GM23338 (cell line): Measurements from ENCODE around the gene SIM1. TPM values are rescaled to one million over a fixed set of nuclear protein-coding genes. Genes with fewer than 3 reads are reported as not detected.

ENCODE experiments used
- ATAC-seq: fragments of 200-7000 bp; cut with Tn5 transposase; 3 replicates; pipeline ENCODE4 v1.9.1; 2020
- DNase-seq: peaks from one replicate; pipeline ENCODE4 v3.0.0-alpha.2; 2015; ENCODE audit warnings: low spot score
- H2AFZ ChIP-seq: fragments of 200-600 bp; sonication (generic); 2 replicates; pipeline ENCODE4 v1.8.0; 2016; ENCODE audit warnings: antibody characterized with exemption, mild to moderate bottlenecking, moderate library complexity
- H3F3A ChIP-seq: fragments of 200-600 bp; sonication (generic); replicated peaks from 2 replicates; pipeline ENCODE4 v1.8.0; 2017; ENCODE audit warnings: antibody characterized with exemption, mixed run types, low read depth
- H3K27ac ChIP-seq: fragments of 200-600 bp; sonication (generic); 2 replicates; pipeline ENCODE4 v1.6.1; 2016; ENCODE audit warnings: low read depth
- H3K27me3 ChIP-seq: fragments of 200-600 bp; sonication (generic); 2 replicates; pipeline ENCODE4 v1.8.0; 2016; ENCODE audit warnings: mild to moderate bottlenecking, mixed run types, moderate library complexity; ENCODE audit not compliant: insufficient read depth
- H3K36me3 ChIP-seq: fragments of 200-600 bp; sonication (generic); 2 replicates; pipeline ENCODE4 v1.8.0; 2016; ENCODE audit warnings: mild to moderate bottlenecking; ENCODE audit not compliant: insufficient read depth
- H3K4me1 ChIP-seq: fragments of 200-600 bp; sonication (generic); 2 replicates; pipeline ENCODE4 v1.8.0; 2016; ENCODE audit warnings: mild to moderate bottlenecking, moderate library complexity; ENCODE audit not compliant: insufficient read depth
- H3K4me2 ChIP-seq: fragments of 200-600 bp; sonication (generic); 2 replicates; pipeline ENCODE4 v1.7.1; 2017; ENCODE audit warnings: mixed run types
- H3K4me3 ChIP-seq: fragments of 200-600 bp; sonication (generic); 2 replicates; pipeline ENCODE4 v1.6.1; 2016; ENCODE audit warnings: mixed run types
- H3K79me2 ChIP-seq: fragments of 200-600 bp; sonication (generic); replicated peaks from 2 replicates; pipeline ENCODE4 v1.8.0; 2017; ENCODE audit warnings: mild to moderate bottlenecking; ENCODE audit not compliant: insufficient read depth
- H3K9me2 ChIP-seq: fragments of 200-600 bp; sonication (generic); 2 replicates; pipeline ENCODE4 v1.8.0; 2017; ENCODE audit not compliant: insufficient read depth
- H4K20me1 ChIP-seq: fragments of 200-600 bp; sonication (generic); replicated peaks from 2 replicates; pipeline ENCODE4 v1.8.0; 2017; ENCODE audit warnings: mild to moderate bottlenecking; ENCODE audit not compliant: insufficient read depth
- H3K27ac Mint-ChIP-seq: 2 replicates; pipeline ENCODE4 v1.8.0; 2020; ENCODE audit warnings: inconsistent platforms, mild to moderate bottlenecking, moderate library complexity, mixed read lengths
- H3K27me3 Mint-ChIP-seq: 3 replicates; pipeline ENCODE4 v1.8.0; 2022; ENCODE audit warnings: low read depth, mild to moderate bottlenecking, moderate library complexity, mixed read lengths, inconsistent platforms; ENCODE audit not compliant: insufficient read depth, poor library complexity
- H3K36me3 Mint-ChIP-seq: 3 replicates; pipeline ENCODE4 v1.8.0; 2021; ENCODE audit warnings: low read depth, mild to moderate bottlenecking, inconsistent platforms, moderate library complexity, mixed read lengths
- H3K4me1 Mint-ChIP-seq: 3 replicates; pipeline ENCODE4 v1.8.0; 2020; ENCODE audit warnings: mild to moderate bottlenecking, inconsistent platforms, mixed read lengths
- H3K4me3 Mint-ChIP-seq: 3 replicates; pipeline ENCODE4 v1.8.0; 2021; ENCODE audit warnings: moderate library complexity, mild to moderate bottlenecking, inconsistent platforms, mixed read lengths
- H3K9me3 Mint-ChIP-seq: 3 replicates; pipeline ENCODE4 v1.8.0; 2020; ENCODE audit warnings: moderate library complexity, mild to moderate bottlenecking, inconsistent platforms, mixed read lengths
- CREB1 ChIP-seq: fragments of 250-450 bp; sonication (Bioruptor Pico); IDR thresholded peaks from 2 replicates; pipeline ENCODE4 v1.5.0; 2020; ENCODE audit warnings: low read depth, mild to moderate bottlenecking, moderate library complexity
- CTCF ChIP-seq, 2 experiments: fragments of 200-600 bp in 1 of 2; sonication (generic) in 1 of 2; conservative IDR thresholded peaks; 2 replicates each; pipeline versions ENCODE4 v1.5.1 to v1.6.1; 2016 to 2017; ENCODE audit warnings: antibody characterized with exemption in 2 of 2, low read depth in 2 of 2, mild to moderate bottlenecking in 2 of 2, moderate library complexity in 1 of 2
- ETS1 ChIP-seq: IDR thresholded peaks from 2 replicates; pipeline ENCODE4 v1.6.1; 2016; ENCODE audit warnings: antibody characterized with exemption
- EZH2 ChIP-seq: fragments of 200-600 bp; sonication (generic); IDR thresholded peaks from one replicate; pipeline ENCODE4 v1.8.0; 2017; ENCODE audit warnings: antibody characterized with exemption, mild to moderate bottlenecking, low read depth; ENCODE audit not compliant: unreplicated experiment
- EZH2phosphoT487 ChIP-seq: fragments of 200-600 bp; sonication (generic); IDR thresholded peaks from one replicate; pipeline ENCODE4 v1.8.1; 2018; ENCODE audit warnings: antibody characterized with exemption; ENCODE audit not compliant: unreplicated experiment
- JUNB ChIP-seq: IDR thresholded peaks from one replicate; pipeline ENCODE4 v1.6.1; 2016; ENCODE audit warnings: antibody characterized with exemption; ENCODE audit not compliant: unreplicated experiment
- NANOG ChIP-seq: IDR thresholded peaks from 2 replicates; pipeline ENCODE4 v1.6.1; 2016; ENCODE audit warnings: antibody characterized with exemption, borderline replicate concordance
- POLR2AphosphoS5 ChIP-seq: IDR thresholded peaks from 2 replicates; pipeline ENCODE4 v1.6.1; 2016; ENCODE audit warnings: antibody characterized with exemption, low read depth
- REST ChIP-seq: IDR thresholded peaks from one replicate; pipeline ENCODE4 v1.6.1; 2018; ENCODE audit warnings: antibody characterized with exemption; ENCODE audit not compliant: unreplicated experiment
- STAT1 ChIP-seq: IDR thresholded peaks from one replicate; pipeline ENCODE4 v1.6.1; 2016; ENCODE audit warnings: antibody characterized with exemption; ENCODE audit not compliant: unreplicated experiment
- ZNF114 ChIP-seq: fragments of 250-450 bp; sonication (Bioruptor Pico); IDR thresholded peaks from 2 replicates; pipeline ENCODE4 v1.5.0; 2020; ENCODE audit warnings: mild to moderate bottlenecking, moderate library complexity
- ZNF331 ChIP-seq: fragments of 250-450 bp; sonication (Bioruptor Pico); IDR thresholded peaks from 2 replicates; pipeline ENCODE4 v1.5.0; 2020; ENCODE audit warnings: low read depth, mild to moderate bottlenecking, moderate library complexity
- polyA plus RNA-seq: library from polyadenylated mRNA; unstranded; fragments of >200 nt; fragmentation: Nextera tagmentation; extraction: Ambion mirVana; gene quantifications from 2 replicates; pipeline ENCODE4 v1.2.1, GENCODE V29; 2016
- total RNA-seq: library from RNA; depleted of rRNA; stranded (reverse); fragments of >200 nt; shearing (Covaris generic); gene quantifications from 2 replicates; pipeline ENCODE4 v1.2.3, GENCODE V29; 2014

Gene SIM1
- total and polyA plus RNA-seq, 2 experiments from 2014 or later, result 0.42 to 0.49 TPM

- TF ChIP-seq REST, result no peak
- no peak for TF ChIP-seq CREB1 (CRISPR knock-in tag)
Observed at GRCh38 chr6:100404051-100404450, 60.7 kb downstream of the SIM1 start (continued).

GRCh38 chr6:100393493-100393892, 71.2 kb downstream of the SIM1 start:
- Histone ChIP-seq H3K36me3 (no peaks in the 10 kb centered on the region), H3K4me3 (no peak overlapping the region), H3F3A (no peaks in the 10 kb centered on the region), H3K4me2 (no peak overlapping the region), H3K79me2 (no peaks in the 10 kb centered on the region), H3K27ac (no peak overlapping the region), H3K27me3 (no peaks in the 10 kb centered on the region), H4K20me1 (no peaks in the 10 kb centered on the region), H2AFZ (peak overlapping the region; percentile 80; the same call in 1 of the 2 replicates), H3K9me2 (no peaks in the 10 kb centered on the region), H3K4me1 (no peaks in the 10 kb centered on the region)
- H3K4me1 Mint-ChIP-seq, result no peaks in the 10 kb centered on the region
- H3K9me3 Mint-ChIP-seq, result no peaks in the 10 kb centered on the region
- no peaks in the 10 kb centered on the region for H3K36me3 Mint-ChIP-seq
- DNase-seq (peak; percentile 11), ATAC-seq (peak; percentile 37; the same call in 1 of the 3 replicates)
- no peak overlapping the region for H3K27ac Mint-ChIP-seq
- no peaks in the 10 kb centered on the region for H3K27me3 Mint-ChIP-seq
- H3K4me3 Mint-ChIP-seq, result no peak overlapping the region
- TF ChIP-seq ZNF114 (CRISPR knock-in tag), result no peak
- no peak for TF ChIP-seq ZNF331
- TF ChIP-seq EZH2, result no peak
- TF ChIP-seq POLR2AphosphoS5, result no peak
- TF ChIP-seq CTCF (conservative IDR thresholded peaks at IDR 0.05; ENCODE audit: low read depth in 2 of 2), result no peak
- TF ChIP-seq REST, result no peak
- TF ChIP-seq ETS1, result no peak
- TF ChIP-seq STAT1, result no peak
- no peak for TF ChIP-seq JUNB
- no peak for TF ChIP-seq EZH2phosphoT487
- TF ChIP-seq NANOG, result no peak
